ENCODE data around the gene FRYL.
"Not testable (repeated sequence)": the region's sequence is repeated elsewhere in the genome, so short reads cannot be mapped to it uniquely, and the experiment has no call there.

The FRYL gene

DNA sequence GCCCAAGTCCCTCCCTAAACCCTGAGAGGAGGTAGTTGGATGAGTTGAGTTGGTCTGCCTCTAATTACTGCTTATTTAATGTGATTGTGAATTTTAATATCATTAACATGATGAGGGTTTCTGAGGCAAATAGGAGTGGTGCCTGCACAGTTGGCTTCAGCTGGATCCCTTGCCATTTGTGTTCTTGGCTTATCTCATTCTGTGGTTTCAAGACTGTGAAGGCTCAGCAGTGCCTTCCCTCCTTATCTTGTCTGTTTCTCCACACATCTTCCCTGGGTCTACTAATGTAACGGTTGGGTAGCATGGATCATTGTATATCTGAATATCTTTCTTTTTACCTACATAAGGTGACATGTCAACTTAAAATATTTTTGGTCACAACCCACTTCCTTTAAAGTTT is 298.5 kb downstream of the FRYL start:
- no peak for DNase-seq

DNA sequence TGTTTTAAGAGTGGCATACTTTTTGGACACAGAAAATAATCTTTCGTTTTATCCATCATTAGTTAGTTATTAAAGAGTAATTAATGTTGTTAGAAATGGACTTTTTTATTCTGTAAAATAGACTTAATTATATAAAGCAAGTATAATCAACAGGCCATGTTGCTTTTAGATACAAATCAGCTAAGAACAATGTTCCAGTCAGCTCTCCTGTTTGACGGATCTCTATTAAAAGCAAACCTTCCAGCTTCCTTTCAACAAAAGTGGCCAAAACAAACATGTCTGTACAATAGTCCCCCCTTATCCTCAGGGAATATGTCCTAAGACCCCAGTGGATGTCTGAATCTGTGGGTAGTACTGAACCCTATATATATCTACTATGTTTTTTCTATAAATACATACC is 301.8 kb downstream of the FRYL start:
- no peak for DNase-seq

DNA sequence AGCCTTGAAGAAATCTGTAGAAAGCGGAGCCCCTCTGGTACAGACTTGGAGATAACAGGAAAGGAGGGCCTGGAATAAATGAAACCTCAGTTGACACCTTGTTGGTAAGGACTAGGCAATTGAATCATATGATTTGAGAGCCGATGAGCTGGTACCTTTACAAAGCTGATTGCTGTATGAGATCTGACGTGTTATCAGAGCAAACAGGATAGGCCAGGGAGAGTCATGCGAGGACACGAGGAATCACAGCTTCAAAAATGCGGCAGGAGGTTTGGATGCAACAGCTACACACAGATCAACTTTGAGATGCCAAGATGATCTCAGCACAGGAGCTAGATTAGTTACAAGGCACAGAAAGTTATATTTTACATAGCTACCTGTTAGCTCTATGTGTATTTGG is 304.3 kb downstream of the FRYL start:
- DNase-seq = no peak

DNA sequence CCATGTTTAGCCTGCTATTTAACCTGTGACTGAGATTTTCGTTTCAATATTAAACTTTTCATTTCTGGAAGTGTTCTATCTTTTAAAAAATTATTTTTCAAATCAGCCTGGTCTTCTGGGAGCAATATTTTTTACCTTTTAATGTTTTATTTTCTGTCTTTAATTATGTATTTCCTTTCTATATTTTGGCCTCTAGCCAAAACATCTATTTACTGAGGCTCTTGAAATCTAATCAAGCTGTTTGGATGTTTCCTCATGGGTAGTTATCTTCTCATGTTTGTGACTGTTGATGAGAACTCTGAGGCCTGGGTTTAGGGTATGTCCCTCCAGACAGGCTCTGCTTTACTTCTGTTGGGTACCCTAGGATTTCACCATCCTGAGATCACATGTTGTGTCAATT is 307.3 kb downstream of the FRYL start:
- no peak for DNase-seq

DNA sequence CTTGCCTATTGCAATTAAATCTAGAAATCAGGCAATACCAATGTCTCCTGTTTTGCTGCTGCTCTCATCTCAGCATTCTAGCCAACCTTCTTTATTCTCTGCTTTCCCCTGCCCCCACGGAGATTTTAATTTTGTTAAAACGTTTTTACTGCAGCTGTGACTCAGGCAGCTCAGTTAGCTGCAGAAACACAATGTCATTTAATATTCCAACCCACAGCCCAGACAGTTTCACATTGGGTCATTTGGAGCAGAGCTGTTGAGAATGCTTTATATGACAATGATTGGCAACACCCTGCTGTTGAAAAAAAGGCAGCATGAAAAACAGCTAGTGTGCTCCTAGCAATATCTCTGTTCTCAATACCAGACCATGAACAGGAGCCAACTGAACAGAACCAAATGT is 309.5 kb downstream of the FRYL start:
- no peak for DNase-seq

DNA sequence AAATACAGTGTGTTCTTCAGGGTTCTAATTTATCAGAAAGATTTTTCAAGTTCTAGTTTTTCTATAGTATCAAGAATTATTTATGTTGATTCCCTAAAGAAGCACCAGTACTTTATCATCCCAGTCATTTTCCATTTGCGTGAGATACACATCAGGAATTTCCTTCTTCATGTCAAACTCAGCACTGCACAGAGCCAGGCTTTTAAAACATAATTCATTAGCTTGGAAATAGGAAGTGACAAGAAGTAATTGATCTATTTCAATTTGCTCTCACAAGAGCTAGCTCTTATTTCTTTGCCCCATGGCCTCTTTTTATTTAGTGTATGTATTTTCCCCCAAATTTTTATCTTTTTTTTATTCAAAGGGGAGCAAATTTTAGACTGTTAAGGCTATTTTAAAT is 309.9 kb downstream of the FRYL start:
- no peak for DNase-seq

DNA sequence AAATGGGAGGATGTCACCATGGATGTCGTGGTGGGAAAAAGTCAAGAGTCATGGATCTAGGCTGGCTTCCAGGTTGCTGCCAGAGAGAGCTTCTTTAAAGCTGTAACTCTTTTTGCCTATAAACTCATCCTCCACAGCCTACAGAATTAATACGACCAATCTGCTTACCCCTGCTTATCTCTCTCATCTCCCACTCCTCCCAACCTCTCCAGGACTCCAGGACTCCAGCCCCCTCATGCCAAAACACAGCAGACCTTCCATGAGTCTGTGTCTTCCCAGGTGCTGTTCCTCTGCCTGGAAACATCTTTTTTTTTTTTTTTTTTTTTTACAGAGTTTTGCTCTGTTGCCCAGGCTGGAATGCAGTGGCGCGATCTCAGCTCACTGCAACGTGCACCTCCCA is 312.2 kb downstream of the FRYL start:
- DNase-seq = no peak

DNA sequence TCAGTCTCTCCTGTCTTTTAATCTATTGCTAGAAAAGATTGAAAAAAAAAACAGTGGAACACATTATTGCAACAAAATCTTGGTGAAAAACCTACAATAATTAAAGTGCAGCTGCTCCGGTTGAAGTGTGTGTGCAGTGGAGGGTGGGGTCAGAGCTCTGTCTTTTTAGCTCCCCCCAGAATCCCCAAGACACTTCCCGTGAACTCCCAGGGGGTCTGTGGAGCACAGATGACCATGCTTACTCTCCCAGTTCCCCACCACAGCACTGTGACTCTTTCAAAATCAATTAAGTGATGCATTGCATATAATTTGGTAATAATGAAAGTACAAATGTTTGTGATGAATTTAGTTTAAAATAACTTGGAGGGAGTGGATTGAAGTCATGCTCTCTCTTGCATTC is 312.6 kb downstream of the FRYL start:
- no peak for DNase-seq

DNA sequence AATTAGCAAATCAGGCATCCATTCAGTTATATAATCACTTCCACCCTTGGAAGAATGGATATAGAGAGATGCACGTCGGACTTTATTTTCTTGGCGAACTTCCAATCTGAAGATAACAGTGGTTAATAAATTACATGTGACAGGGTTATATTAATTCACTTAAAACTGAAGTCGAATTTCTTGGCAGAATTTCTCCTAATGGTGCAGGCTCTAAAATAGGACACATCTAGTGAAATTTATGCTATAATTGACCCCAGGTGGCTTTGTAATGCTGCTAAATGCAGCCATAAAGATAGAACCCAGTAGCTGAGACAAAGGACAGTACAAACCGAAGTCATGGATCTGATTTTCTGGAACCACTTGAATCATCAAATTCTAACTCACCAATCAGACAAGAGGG is 317.7 kb downstream of the FRYL start:
- DNase-seq = no peak

DNA sequence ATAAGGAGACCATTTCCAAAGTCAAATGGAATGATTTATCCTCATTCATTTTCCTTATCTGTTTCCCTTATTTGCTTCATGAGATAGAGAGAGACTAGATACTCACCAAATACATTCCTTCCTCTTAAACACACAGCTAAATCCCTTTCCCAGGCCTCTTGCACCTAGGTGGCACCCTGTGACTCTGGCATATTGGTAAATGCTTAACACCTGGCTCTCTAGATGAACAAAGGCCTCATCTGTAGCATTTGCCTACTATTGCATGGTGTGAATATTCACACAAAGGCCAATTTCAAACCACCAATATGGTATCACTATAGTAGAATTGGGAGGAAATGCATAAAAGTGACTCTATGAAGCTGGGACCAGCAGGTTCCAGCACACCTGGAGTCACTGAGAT is 319.1 kb downstream of the FRYL start:
- DNase-seq = no peak

DNA sequence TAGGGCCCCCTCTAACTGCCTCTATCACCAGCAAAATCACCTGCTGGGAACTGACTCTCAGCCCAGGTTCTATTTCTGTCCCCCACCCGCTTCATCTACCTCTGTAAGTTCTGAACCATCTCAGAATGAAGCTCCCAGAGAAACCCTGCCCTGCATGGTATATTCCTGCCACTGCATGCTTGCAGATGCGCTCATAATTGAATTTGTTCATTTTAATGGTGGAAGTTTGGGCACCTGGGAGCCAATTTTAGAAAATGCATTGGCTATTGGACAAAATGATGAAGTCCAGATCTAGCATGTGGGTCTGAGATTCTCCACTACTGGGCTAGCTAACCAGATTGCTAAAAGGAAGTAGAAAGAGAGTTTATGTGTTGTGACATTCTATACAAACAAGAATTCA is 325.5 kb downstream of the FRYL start:
- DNase-seq = no peak

DNA sequence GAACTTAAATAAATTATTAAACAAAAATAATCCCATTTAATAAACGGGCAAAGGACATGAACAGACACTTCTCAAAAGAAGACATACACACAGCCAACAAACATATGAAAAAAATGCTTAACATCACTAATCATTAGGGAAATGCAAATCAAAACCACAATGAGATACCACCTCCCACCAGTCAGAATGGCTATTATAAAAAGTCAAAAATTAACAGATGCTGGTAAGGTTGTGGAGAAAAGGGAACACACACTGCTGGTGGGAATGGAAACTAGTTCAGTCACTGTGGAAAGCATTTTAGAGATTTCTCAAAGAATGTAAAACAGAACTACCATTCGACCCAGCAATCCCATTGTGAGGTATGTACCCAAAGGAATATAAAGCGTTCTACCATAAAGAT is 328.4 kb downstream of the FRYL start:
- not testable (repeated sequence) for DNase-seq

DNA sequence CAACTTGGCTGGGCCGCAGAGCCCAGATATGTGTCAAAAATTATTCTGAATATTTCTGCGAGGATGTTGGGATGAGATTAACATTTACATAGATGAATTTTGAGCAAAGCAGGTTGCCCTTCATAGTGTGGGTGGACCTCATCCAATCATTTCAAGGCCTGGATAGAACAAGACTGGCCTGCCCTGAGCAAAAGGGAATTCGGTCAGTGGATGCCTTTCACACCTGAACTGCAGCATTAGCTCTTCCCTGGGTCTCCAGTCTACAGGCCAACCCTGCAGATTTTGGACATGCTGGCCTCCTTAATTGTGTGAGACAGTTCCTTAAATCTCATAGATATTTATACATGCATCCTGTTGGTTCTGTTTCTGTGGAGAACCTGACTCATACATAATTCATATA is 329.3 kb downstream of the FRYL start:
- no peak for DNase-seq

DNA sequence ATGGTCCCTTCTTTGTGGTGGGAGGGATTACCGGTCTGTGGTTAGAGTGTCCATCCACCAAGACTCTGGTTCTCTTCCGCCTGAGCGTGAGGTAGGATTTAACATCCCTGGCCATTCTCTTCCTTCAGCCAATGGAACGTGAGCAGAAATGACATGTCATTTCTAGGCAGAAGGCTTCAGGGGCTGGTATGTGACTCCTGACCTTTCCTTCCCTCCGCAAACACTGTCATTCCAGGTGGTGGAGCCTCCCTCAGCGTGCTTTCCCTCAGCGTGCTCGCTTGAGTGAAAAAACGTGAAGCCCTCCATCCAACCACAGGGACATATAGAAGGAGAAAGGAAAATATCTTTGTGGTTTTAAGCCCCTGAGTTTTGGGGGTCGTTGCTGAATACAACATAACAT is 330.9 kb downstream of the FRYL start:
- DNase-seq = no peak
